Peyer's patch (tissue), 4 donors: ENCODE results near the gene MSANTD1.

Experiments used
- CTCF ChIP-seq, 6 experiments: fragments of 450-650 bp in 4 of 6; fragments of 200-600 bp in 2 of 6; sonication (generic) in 1 of 6; IDR thresholded peaks; one replicate each; pipeline ENCODE4 v1.5.1; 2017 to 2019; ENCODE audit warnings: antibody characterized with exemption in 6 of 6, mild to moderate bottlenecking in 3 of 6, moderate library complexity in 1 of 6
- POLR2A ChIP-seq, 2 donors: fragments of 450-650 bp; IDR thresholded peaks; one replicate each; pipeline ENCODE4 v1.5.1; 2017; ENCODE audit warnings: antibody characterized with exemption in 2 of 2, mild to moderate bottlenecking in 2 of 2, moderate library complexity in 2 of 2

GRCh38 chr4:3219761-3220475, 29.0 kb upstream of the MSANTD1 start:
- TF ChIP-seq CTCF (IDR thresholded peaks at IDR 0.05) = no peak
- TF ChIP-seq POLR2A (IDR thresholded peaks at IDR 0.05) = no peak
